Measurements from ENCODE around the gene CDC7. TPM values are rescaled to one million over a fixed set of nuclear protein-coding genes. Genes with fewer than 3 reads are reported as not detected.

The CDC7 gene
- polyA plus RNA-seq, 1 donor = 9.9 TPM

DNA sequence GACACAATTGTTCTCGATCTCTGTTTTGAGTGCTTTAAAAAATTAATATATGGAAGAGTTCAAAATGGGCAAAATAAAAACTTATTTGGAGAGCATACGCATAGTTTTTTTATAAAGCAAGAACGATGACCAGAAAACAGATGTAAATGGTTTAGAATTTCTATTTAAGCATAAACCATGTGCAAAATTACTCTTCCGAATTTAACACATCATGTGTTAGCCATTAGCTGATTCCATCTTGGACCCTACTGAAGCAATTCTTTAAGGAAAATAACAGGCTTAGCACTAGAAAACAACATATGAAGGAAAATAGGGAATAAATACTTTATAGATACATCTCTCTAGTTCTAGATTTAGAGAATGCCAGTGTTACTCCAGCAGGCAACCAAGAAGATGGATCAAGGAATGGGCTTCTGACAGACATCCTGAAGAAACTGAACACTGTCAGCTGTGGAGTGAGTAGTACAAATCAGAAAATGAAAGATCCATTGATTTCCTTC, 26.7 kb downstream of the CDC7 start:
- H3K9me3 ChIP-seq (ENCODE audit: control insufficient read depth, low read depth, low read length) = no peaks in the 10 kb centered on the region
- WGBS (ENCODE audit: insufficient coverage, low lambda C conversion rate) = 94% methylated on average over 2 of the region's 4 CpGs
- H3K27ac ChIP-seq (ENCODE audit: low read length) = no peak overlapping the region

DNA sequence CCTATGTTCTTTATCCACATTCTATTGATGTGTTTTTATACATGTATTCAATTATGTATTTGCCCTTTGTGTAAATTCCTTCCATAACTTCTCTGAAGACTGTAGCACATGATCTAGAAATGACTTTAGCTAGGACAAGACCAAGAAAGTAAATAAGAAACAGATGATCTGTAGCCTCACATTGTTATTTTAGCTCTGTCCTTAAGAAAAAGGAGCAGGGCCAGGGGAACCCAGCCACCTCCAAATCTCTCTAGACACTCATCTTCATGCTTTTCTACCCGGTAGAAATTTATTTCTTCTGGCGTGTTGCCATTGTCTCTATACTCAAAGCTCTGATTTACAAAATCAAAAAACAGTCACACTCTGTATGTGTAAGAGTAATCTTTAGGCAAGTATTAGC, 27.1 kb downstream of the CDC7 start:
- Histone ChIP-seq H3K27ac (ENCODE audit: low read length) (no peak overlapping the region), H3K9me3 (ENCODE audit: control insufficient read depth, low read depth, low read length) (no peaks in the 10 kb centered on the region), H3K36me3 (ENCODE audit: control insufficient read depth, insufficient read depth, low read length) (no peaks in the 10 kb centered on the region), H3K27me3 (ENCODE audit: control insufficient read depth, insufficient read depth, low read length) (no peaks in the 10 kb centered on the region), H3K4me1 (ENCODE audit: control insufficient read depth, insufficient read depth, low read length) (no peaks in the 10 kb centered on the region), H3K4me3 (ENCODE audit: low read length) (no peak overlapping the region)
- WGBS (ENCODE audit: insufficient coverage, low lambda C conversion rate) = no CpG with 5 or more reads among the region's 2 CpGs
- no peak for DNase-seq

More for the DNA sequence above, 26.7 kb downstream of the CDC7 start:
- no peaks in the 10 kb centered on the region for H3K27me3 ChIP-seq (ENCODE audit: control insufficient read depth, insufficient read depth, low read length)
- DNase-seq = no peak
- H3K36me3 ChIP-seq (ENCODE audit: control insufficient read depth, insufficient read depth, low read length) = no peaks in the 10 kb centered on the region
- no peaks in the 10 kb centered on the region for H3K4me1 ChIP-seq (ENCODE audit: control insufficient read depth, insufficient read depth, low read length)
- no peak overlapping the region for H3K4me3 ChIP-seq (ENCODE audit: low read length)

DNA sequence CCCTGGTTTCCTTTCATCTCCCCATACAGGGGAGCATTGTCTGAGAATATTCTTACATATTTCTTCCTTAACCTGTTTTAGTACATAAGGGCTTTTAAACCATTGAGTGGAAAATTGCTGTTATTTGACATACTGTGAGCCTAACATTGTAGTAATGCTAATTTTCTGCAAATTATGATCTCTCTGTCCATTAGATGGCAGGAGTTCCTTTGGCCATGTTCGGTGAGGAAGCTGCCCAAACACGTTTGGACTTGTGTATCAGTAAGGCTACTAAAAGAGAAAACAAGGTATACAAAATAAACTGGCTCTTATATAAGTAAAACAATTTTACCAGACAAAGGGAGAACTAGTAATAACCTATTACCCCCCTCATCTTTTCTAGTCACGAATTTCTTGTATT, 29.2 kb downstream of the CDC7 start:
- Histone ChIP-seq H3K4me3 (ENCODE audit: low read length) (no peak overlapping the region), H3K27ac (ENCODE audit: low read length) (no peak overlapping the region), H3K27me3 (ENCODE audit: control insufficient read depth, insufficient read depth, low read length) (no peaks in the 10 kb centered on the region), H3K36me3 (ENCODE audit: control insufficient read depth, insufficient read depth, low read length) (no peaks in the 10 kb centered on the region), H3K4me1 (ENCODE audit: control insufficient read depth, insufficient read depth, low read length) (no peaks in the 10 kb centered on the region), H3K9me3 (ENCODE audit: control insufficient read depth, low read depth, low read length) (no peaks in the 10 kb centered on the region)
- DNase-seq = no peak
- WGBS (ENCODE audit: insufficient coverage, low lambda C conversion rate) = 58% methylated on average over 2 of the region's 3 CpGs

DNA sequence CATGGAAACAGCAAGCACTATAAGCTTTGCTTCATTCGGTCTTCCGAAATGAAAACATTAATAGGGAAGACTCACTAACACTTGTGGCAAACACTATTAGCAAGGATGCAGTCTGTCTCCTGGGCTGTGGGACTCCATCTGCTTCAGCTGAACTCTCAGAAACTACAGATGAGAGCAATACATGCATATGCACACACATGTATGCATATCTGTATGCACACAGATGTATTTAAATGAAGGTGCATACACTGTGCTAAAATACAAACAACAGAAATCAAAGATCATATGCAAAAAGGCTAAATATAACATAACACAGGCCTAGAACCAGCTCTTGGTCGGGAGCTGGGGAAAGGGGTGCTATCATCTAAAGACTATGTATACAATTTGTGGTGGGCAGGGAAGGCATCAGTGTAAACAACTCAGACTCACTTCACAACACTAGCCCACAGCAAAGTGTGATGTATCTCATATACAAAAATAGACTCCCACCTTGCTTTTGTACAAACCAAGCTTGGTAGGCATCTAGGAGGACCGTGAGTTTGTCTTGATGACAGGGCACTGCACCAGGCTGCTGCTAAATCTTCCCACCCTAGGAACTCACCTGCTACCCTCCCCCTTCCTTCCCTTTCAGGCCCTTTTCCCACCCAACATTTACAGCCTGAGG, 32.8 kb downstream of the CDC7 start:
- Histone ChIP-seq H3K4me1 (ENCODE audit: control insufficient read depth, insufficient read depth, low read length) (no peaks in the 10 kb centered on the region), H3K9me3 (ENCODE audit: control insufficient read depth, low read depth, low read length) (no peaks in the 10 kb centered on the region), H3K27me3 (ENCODE audit: control insufficient read depth, insufficient read depth, low read length) (no peaks in the 10 kb centered on the region), H3K4me3 (ENCODE audit: low read length) (no peak overlapping the region), H3K36me3 (ENCODE audit: control insufficient read depth, insufficient read depth, low read length) (no peaks in the 10 kb centered on the region), H3K27ac (ENCODE audit: low read length) (no peak overlapping the region)
- DNase-seq = no peak
- no CpG with 5 or more reads among the region's 4 CpGs for WGBS (ENCODE audit: insufficient coverage, low lambda C conversion rate)

DNA sequence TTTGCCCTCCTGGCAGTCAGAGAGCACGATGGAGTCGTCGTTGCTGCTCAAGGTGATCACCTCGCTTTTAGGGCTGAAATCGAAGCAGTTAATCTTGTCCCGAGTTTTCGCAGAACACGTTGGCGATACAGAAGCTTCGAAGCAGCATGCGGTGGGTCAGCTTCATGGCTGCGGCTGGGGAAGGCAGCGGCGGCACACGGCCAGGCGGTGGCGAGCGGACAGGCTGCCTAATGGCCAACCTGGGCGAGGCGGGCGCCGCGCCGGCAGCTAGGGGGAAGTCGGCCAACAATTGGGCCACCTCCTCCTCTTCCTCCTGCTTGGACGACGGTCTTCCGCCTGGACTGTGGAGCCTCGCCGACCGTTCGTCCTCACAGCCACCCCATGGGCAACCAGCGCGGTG, 34.8 kb downstream of the CDC7 start:
- H3K4me3 ChIP-seq (ENCODE audit: low read length) = no peak overlapping the region
- no peaks in the 10 kb centered on the region for H3K36me3 ChIP-seq (ENCODE audit: control insufficient read depth, insufficient read depth, low read length)
- no CpG with 5 or more reads among the region's 34 CpGs for WGBS (ENCODE audit: insufficient coverage, low lambda C conversion rate)
- no peak overlapping the region for H3K27ac ChIP-seq (ENCODE audit: low read length)
- H3K9me3 ChIP-seq (ENCODE audit: control insufficient read depth, low read depth, low read length) = no peaks in the 10 kb centered on the region
- DNase-seq = no peak
- H3K27me3 ChIP-seq (ENCODE audit: control insufficient read depth, insufficient read depth, low read length) = no peaks in the 10 kb centered on the region
- H3K4me1 ChIP-seq (ENCODE audit: control insufficient read depth, insufficient read depth, low read length) = no peaks in the 10 kb centered on the region

DNA sequence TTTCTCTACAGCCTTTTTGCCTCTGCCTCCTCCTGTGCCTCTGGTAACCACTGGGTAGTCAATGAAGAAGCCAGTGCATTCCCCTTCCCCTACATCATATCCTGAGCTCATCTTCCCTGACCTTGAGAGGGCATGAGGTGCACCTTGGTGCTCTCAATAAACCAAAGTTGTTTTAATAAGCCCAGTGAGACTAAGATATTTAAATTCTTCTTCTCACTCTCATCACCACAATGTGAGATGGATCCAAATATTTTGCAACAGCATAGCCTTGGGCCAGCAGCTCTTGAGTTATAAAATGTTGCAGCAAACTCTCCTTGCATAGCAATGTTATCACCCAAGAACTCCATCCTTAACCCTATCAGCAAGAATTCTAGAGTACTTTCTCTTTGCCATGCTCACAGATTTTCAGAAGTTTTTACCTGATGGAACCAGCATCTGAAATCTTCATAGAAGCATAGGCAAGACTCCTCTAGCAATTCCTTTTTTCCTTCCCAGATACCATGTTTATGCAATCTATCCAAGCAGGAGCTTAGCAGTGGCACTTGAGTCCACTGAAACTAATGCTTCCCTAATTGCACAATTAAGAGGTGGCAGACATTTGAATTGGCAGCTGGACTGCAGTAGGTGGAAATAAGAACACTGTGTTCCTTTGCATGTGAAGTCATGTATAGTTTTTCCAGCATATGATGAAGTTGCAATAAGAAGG, 36.8 kb downstream of the CDC7 start:
- no peaks in the 10 kb centered on the region for H3K9me3 ChIP-seq (ENCODE audit: control insufficient read depth, low read depth, low read length)
- no peak for DNase-seq
- no peaks in the 10 kb centered on the region for H3K4me1 ChIP-seq (ENCODE audit: control insufficient read depth, insufficient read depth, low read length)
- no peaks in the 10 kb centered on the region for H3K27me3 ChIP-seq (ENCODE audit: control insufficient read depth, insufficient read depth, low read length)
- H3K4me3 ChIP-seq (ENCODE audit: low read length) = no peak overlapping the region
- no peaks in the 10 kb centered on the region for H3K36me3 ChIP-seq (ENCODE audit: control insufficient read depth, insufficient read depth, low read length)
- no peak overlapping the region for H3K27ac ChIP-seq (ENCODE audit: low read length)

DNA sequence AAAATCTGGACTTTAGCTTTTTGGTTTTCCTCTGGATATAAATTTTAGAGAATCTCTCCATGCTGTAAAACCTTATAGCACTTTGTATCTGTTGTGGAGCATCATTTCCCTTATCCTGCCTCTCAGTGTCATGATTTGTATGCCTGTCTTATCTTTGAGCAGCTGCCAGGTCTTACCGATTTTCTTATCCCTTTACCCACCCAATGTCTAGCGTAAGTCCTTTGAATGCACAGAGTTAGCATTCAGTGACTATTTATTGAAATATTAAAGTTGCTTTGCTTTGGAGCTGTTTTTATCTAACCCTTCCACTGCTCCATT, 37.3 kb downstream of the CDC7 start:
- H3K27ac ChIP-seq (ENCODE audit: low read length) = no peak overlapping the region

DNA sequence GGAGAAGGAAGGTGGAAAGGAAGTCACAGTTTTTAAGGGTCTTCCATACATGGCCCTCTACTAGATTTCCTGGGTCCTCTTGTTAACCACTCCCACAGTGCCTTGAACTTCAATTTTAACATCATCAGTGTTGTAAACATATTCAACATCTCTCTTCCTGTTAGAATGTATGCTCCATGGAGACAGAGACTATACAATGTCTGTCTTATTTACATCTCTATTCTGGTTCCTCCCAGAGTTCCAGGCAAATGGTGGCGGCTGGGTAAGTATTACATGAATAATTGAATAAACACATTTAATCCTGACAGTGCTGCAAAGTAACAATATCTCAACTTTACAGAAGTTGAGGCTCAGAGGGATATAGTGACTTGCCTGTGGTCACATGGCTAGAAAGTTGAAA, 40.3 kb downstream of the CDC7 start:
- H3K4me3 ChIP-seq (ENCODE audit: low read length) = no peak overlapping the region
- H3K9me3 ChIP-seq (ENCODE audit: control insufficient read depth, low read depth, low read length) = no peaks in the 10 kb centered on the region
- no peak for DNase-seq
- 60% methylated on average over 1 of the region's 1 CpG for WGBS (ENCODE audit: insufficient coverage, low lambda C conversion rate)
- no peaks in the 10 kb centered on the region for H3K36me3 ChIP-seq (ENCODE audit: control insufficient read depth, insufficient read depth, low read length)
- no peaks in the 10 kb centered on the region for H3K4me1 ChIP-seq (ENCODE audit: control insufficient read depth, insufficient read depth, low read length)
- H3K27ac ChIP-seq (ENCODE audit: low read length) = no peak overlapping the region
- no peaks in the 10 kb centered on the region for H3K27me3 ChIP-seq (ENCODE audit: control insufficient read depth, insufficient read depth, low read length)

More for the DNA sequence above, 37.3 kb downstream of the CDC7 start:
- Histone ChIP-seq H3K4me1 (ENCODE audit: control insufficient read depth, insufficient read depth, low read length) (no peaks in the 10 kb centered on the region), H3K4me3 (ENCODE audit: low read length) (no peak overlapping the region), H3K27me3 (ENCODE audit: control insufficient read depth, insufficient read depth, low read length) (no peaks in the 10 kb centered on the region), H3K9me3 (ENCODE audit: control insufficient read depth, low read depth, low read length) (no peaks in the 10 kb centered on the region), H3K36me3 (ENCODE audit: control insufficient read depth, insufficient read depth, low read length) (no peaks in the 10 kb centered on the region)
- no peak for DNase-seq
- WGBS (ENCODE audit: insufficient coverage, low lambda C conversion rate) = no CpG with 5 or more reads among the region's 2 CpGs

DNA sequence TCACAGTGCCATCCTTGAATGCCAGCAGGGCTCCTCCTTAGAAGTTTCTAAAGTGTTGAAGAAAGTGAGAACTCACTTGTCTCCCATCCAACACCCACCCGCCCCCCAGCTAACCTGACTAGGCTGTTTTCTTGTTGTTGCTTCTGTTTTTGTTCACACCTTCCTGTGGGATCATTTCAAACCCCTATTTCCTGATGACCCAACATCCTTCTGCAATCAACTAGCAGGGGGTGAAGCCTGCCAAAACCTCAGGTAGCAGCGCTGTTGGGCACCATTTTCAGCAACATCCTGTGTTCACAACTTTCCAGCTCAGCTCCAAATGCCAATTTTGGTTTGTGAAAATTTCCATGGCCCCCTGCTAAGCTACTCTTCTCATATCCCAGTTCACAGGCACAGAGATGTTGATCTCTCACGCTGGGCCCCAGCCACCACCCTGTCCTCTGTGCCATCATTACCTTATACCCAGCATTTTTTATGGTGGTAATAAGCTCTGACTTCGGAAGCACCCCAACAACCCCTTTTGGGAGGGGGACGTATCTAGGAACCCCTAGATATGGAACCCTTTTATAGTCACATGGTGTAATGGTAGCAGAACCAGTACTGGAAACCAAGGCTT, 41.4 kb downstream of the CDC7 start:
- H3K27ac ChIP-seq (ENCODE audit: low read length) = no peak overlapping the region
- WGBS (ENCODE audit: insufficient coverage, low lambda C conversion rate) = no CpG with 5 or more reads among the region's 5 CpGs

DNA sequence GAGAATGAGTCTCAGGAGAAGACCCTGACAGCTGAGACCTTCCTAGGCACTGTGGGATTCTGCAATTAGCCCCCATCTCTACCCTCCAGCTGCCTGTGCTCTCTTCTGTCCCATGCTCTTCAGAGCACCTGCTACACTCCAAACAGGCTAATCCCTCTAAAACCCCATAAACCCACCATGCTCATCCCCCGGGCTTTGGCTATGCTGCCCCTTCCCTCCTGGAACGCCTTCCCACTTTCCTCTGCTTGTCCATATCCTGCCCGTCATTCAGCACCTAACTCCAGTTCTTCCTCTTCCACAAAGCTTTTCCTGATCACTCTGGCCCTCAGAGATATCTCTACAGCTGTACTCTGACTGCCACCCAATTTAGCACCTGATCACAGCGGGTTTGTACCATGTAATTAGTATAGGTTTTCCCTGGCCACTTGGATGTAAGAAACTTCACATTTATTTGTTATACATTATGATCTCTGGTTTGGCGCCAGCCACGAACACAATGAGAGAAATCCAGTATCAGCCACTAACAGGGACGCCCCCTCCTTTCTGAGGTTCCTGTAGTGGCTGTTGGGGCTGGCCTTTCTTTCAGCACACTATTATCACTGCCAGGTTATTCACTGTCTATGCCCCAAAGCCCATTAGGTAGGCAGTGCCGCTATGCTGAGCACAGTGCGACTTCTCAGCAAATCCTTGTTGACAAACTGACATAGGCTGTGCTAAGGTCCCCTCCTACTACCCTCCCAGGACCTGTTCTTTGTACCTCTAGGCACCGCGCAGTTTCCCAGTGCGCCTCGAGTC, 45.1 kb downstream of the CDC7 start:
- peaks cover 5% of the 10 kb centered on the region for H3K27me3 ChIP-seq (ENCODE audit: control insufficient read depth, insufficient read depth, low read length)
- H3K36me3 ChIP-seq (ENCODE audit: control insufficient read depth, insufficient read depth, low read length) = no peaks in the 10 kb centered on the region
- 60% methylated on average over 3 of the region's 13 CpGs for WGBS (ENCODE audit: insufficient coverage, low lambda C conversion rate)
- peaks cover 4% of the 10 kb centered on the region for H3K9me3 ChIP-seq (ENCODE audit: control insufficient read depth, low read depth, low read length)
- no peak for DNase-seq
- no peak overlapping the region for H3K27ac ChIP-seq (ENCODE audit: low read length)
- H3K4me1 ChIP-seq (ENCODE audit: control insufficient read depth, insufficient read depth, low read length) = no peaks in the 10 kb centered on the region
- H3K4me3 ChIP-seq (ENCODE audit: low read length) = no peak overlapping the region

More for the DNA sequence above, 41.4 kb downstream of the CDC7 start:
- Histone ChIP-seq H3K27me3 (ENCODE audit: control insufficient read depth, insufficient read depth, low read length) (no peaks in the 10 kb centered on the region), H3K9me3 (ENCODE audit: control insufficient read depth, low read depth, low read length) (peaks cover 4% of the 10 kb centered on the region), H3K4me1 (ENCODE audit: control insufficient read depth, insufficient read depth, low read length) (no peaks in the 10 kb centered on the region), H3K4me3 (ENCODE audit: low read length) (no peak overlapping the region), H3K36me3 (ENCODE audit: control insufficient read depth, insufficient read depth, low read length) (no peaks in the 10 kb centered on the region)
- no peak for DNase-seq
